HepG2 (cell line): Measurements from ENCODE around the gene NEDD8. TPM values are rescaled to one million over a fixed set of nuclear protein-coding genes. Genes with fewer than 3 reads are reported as not detected.
A peak's percentile ranks its signal among the peaks of the same experiment; 100 is the strongest.

Experiments
- AKNA ChIP-seq: sonication (generic); formaldehyde crosslinking; IDR thresholded peaks from 2 replicates; pipeline ENCODE4 v1.4.0; 2020; ENCODE audit warnings: missing genetic modification reagents, borderline replicate concordance
- CBX5 ChIP-seq: sonication (generic); formaldehyde crosslinking; IDR thresholded peaks from 2 replicates; pipeline ENCODE4 v1.4.0; 2020; ENCODE audit warnings: missing genetic modification reagents, borderline replicate concordance
- CCAR2 ChIP-seq: fragments of 200-400 bp; formaldehyde crosslinking; optimal IDR thresholded peaks from 2 replicates; pipeline ENCODE3; 2018; ENCODE audit warnings: low read depth, mild to moderate bottlenecking, low read length, moderate library complexity
- IRF9 ChIP-seq: sonication (generic); formaldehyde crosslinking; IDR thresholded peaks from 2 replicates; pipeline ENCODE4 v1.8.0; 2022; ENCODE audit warnings: missing genetic modification reagents, mild to moderate bottlenecking, borderline replicate concordance
- LBX2 ChIP-seq: sonication (generic); formaldehyde crosslinking; IDR thresholded peaks from 2 replicates; pipeline ENCODE4 v1.5.0; 2020; ENCODE audit warnings: missing genetic modification reagents, mild to moderate bottlenecking, borderline replicate concordance
- MEIS2 ChIP-seq: sonication (generic); formaldehyde crosslinking; IDR thresholded peaks from 2 replicates; pipeline ENCODE4 v1.9.0; 2021; ENCODE audit warnings: mild to moderate bottlenecking, missing genetic modification reagents
- MLX ChIP-seq: IDR thresholded peaks from 2 replicates; pipeline ENCODE4 v1.6.1; 2016
- NCOA5 ChIP-seq: sonication (generic); formaldehyde crosslinking; IDR thresholded peaks from 2 replicates; pipeline ENCODE4 v1.4.0; 2020; ENCODE audit warnings: missing genetic modification reagents
- NKX3-1 ChIP-seq: sonication (generic); formaldehyde crosslinking; IDR thresholded peaks from 2 replicates; pipeline ENCODE4 v1.5.0; 2020; ENCODE audit warnings: missing genetic modification reagents
- XBP1 ChIP-seq: sonication (generic); formaldehyde crosslinking; IDR thresholded peaks from 2 replicates; pipeline ENCODE4 v1.5.0; 2020; ENCODE audit warnings: missing genetic modification reagents
- ZFP36L2 ChIP-seq: sonication (generic); formaldehyde crosslinking; IDR thresholded peaks from 2 replicates; pipeline ENCODE4 v1.4.0; 2020; ENCODE audit warnings: missing genetic modification reagents
- ZMYM4 ChIP-seq: sonication (generic); formaldehyde crosslinking; IDR thresholded peaks from 2 replicates; pipeline ENCODE4 v1.8.1; 2023; ENCODE audit warnings: mild to moderate bottlenecking, missing genetic modification reagents
- ZNF121 ChIP-seq: sonication (generic); formaldehyde crosslinking; IDR thresholded peaks from 2 replicates; pipeline ENCODE4 v1.5.0; 2020; ENCODE audit warnings: mild to moderate bottlenecking, missing genetic modification reagents
- ZNF136 ChIP-seq: sonication (generic); formaldehyde crosslinking; IDR thresholded peaks from 2 replicates; pipeline ENCODE4 v1.8.1; 2022; ENCODE audit warnings: low read depth, mild to moderate bottlenecking, moderate library complexity, missing genetic modification reagents
- ZNF256 ChIP-seq: sonication (generic); formaldehyde crosslinking; conservative IDR thresholded peaks from 2 replicates; pipeline ENCODE4 v1.4.0; 2020; ENCODE audit warnings: missing genetic modification reagents
- ZNF567 ChIP-seq: sonication (generic); formaldehyde crosslinking; IDR thresholded peaks from 2 replicates; pipeline ENCODE4 v1.8.1; 2023; ENCODE audit warnings: mild to moderate bottlenecking, missing genetic modification reagents, borderline replicate concordance
- ZNF597 ChIP-seq: sonication (generic); formaldehyde crosslinking; IDR thresholded peaks from 2 replicates; pipeline ENCODE4 v1.5.0; 2020; ENCODE audit warnings: missing genetic modification reagents
- ZNF678 ChIP-seq: sonication (generic); formaldehyde crosslinking; IDR thresholded peaks from 2 replicates; pipeline ENCODE4 v1.4.0; 2020; ENCODE audit warnings: mild to moderate bottlenecking, missing genetic modification reagents
- polyA plus RNA-seq, 8 experiments: library from polyadenylated mRNA; depleted of rRNA in 3 of 8; stranded (reverse) in 7 of 8; unstranded in 1 of 8; fragments of >200 nt; fragmentation: Illumina TruSeq in 4 of 8; extraction: Trizol in 4 of 8; gene quantifications; 2 replicates each; pipeline versions ENCODE4 v1.2.1 to v1.2.3, GENCODE V29; 2011 to 2016; ENCODE audit warnings: low read depth in 4 of 8, missing spikeins in 1 of 8, mixed read lengths in 1 of 8; ENCODE audit not compliant: insufficient read depth in 1 of 8
- total RNA-seq, 5 experiments: library from RNA; depleted of rRNA; stranded (reverse); fragments of >200 nt; fragmentation: Illumina TruSeq; extraction: Trizol; gene quantifications; 2 replicates each; pipeline ENCODE4 v1.2.3, GENCODE V29; 2016; ENCODE audit warnings: low read depth in 1 of 5

Gene NEDD8
- total and polyA plus RNA-seq, 2 of the 13 experiments (the other 11 are each of a cell fraction or from before 2014, with no cell fraction given): 535 to 713 TPM

- TF ChIP-seq ZMYM4 (peak; percentile 78), CBX5 (peak; percentile 20), LBX2 (CRISPR knock-in tag) (peak; percentile 37; the same call in 1 of the 2 replicates), ZNF678 (CRISPR knock-in tag) (no peak), ZNF136 (CRISPR knock-in tag) (peak; percentile 61), XBP1 (CRISPR knock-in tag) (peak; percentile 92; the same call in 1 of the 2 replicates), IRF9 (peak; percentile 75), NKX3-1 (CRISPR knock-in tag) (peak; percentile 93), ZFP36L2 (no peak; the same call in 1 of the 2 replicates), MEIS2 (CRISPR knock-in tag) (peak; percentile 92), ZNF256 (CRISPR knock-in tag) (peak; percentile 79; the same call in 1 of the 2 replicates), CCAR2 (peak; percentile 89), AKNA (CRISPR knock-in tag) (peak; percentile 50; the same call in 1 of the 2 replicates), MLX (CRISPR knock-in tag) (peak; percentile 64; the same call in 1 of the 2 replicates), ZNF597 (no peak; the same call in 1 of the 2 replicates), NCOA5 (peak; percentile 37; the same call in 1 of the 2 replicates), ZNF567 (CRISPR knock-in tag) (no peak), ZNF121 (CRISPR knock-in tag) (peak; percentile 52)
Measured at GRCh38 chr14:24232645-24233537, 724 bp upstream of the NEDD8 start, which contains the start of gene GMPR2 (continued).
